ENCODE results near the gene FAM174B.

The FAM174B gene

GRCh38 chr15:92625251-92625980, 30.2 kb downstream of the FAM174B start:
- peak overlapping the region in 9 of 21 experiments; percentile 3 to 64 (median 55) for H3K27ac ChIP-seq

GRCh38 chr15:92624401-92624991, 31.1 kb downstream of the FAM174B start:
- Histone ChIP-seq H3K27ac (peak overlapping the region in 16 of 21 experiments; percentile 0 to 64 (median 41)), H3K4me3 (no peak overlapping the region)

More at GRCh38 chr15:92625251-92625980, 30.2 kb downstream of the FAM174B start:
- no peak overlapping the region for H3K4me3 ChIP-seq

GRCh38 chr15:92623435-92623834, 32.1 kb downstream of the FAM174B start:
- H3K27ac ChIP-seq, result peak overlapping the region in 3 of 21 experiments; percentile 13 to 60 (median 31)

GRCh38 chr15:92621972-92622533, 33.5 kb downstream of the FAM174B start:
- H3K4me3 ChIP-seq, result no peak overlapping the region
- no peak overlapping the region for H3K27ac ChIP-seq

More at GRCh38 chr15:92623435-92623834, 32.1 kb downstream of the FAM174B start:
- no peak overlapping the region for H3K4me3 ChIP-seq

GRCh38 chr15:92620991-92621390, 34.6 kb downstream of the FAM174B start:
- H3K4me3 ChIP-seq, result no peak overlapping the region
- no peak overlapping the region for H3K27ac ChIP-seq

- H3K4me3 ChIP-seq, result no peak overlapping the region
- H3K27ac ChIP-seq, result peak overlapping the region in 3 of 21 experiments; percentile 13 to 49 (median 31)
Observed at GRCh38 chr15:92619145-92620101, 36.2 kb downstream of the FAM174B start.

GRCh38 chr15:92617549-92618520, 37.7 kb downstream of the FAM174B start:
- H3K4me3 ChIP-seq, result no peak overlapping the region
- no peak overlapping the region for H3K27ac ChIP-seq

- Histone ChIP-seq H3K4me3 (no peak overlapping the region), H3K27ac (no peak overlapping the region)
Observed at GRCh38 chr15:92616621-92617548, 38.7 kb downstream of the FAM174B start.

- Histone ChIP-seq H3K4me3 (no peak overlapping the region), H3K27ac (no peak overlapping the region)
Observed at GRCh38 chr15:92614791-92615785, 40.5 kb downstream of the FAM174B start.

GRCh38 chr15:92614301-92614700, 41.3 kb downstream of the FAM174B start:
- no peak overlapping the region for H3K4me3 ChIP-seq
- H3K27ac ChIP-seq, result no peak overlapping the region

- no peak overlapping the region for H3K4me3 ChIP-seq
- H3K27ac ChIP-seq, result no peak overlapping the region
Observed at GRCh38 chr15:92613841-92614240, 41.7 kb downstream of the FAM174B start.

GRCh38 chr15:92612891-92613290, 42.7 kb downstream of the FAM174B start:
- Histone ChIP-seq H3K27ac (no peak overlapping the region), H3K4me3 (no peak overlapping the region)

GRCh38 chr15:92611995-92612745, 43.4 kb downstream of the FAM174B start:
- H3K27ac ChIP-seq, result no peak overlapping the region
- H3K4me3 ChIP-seq, result no peak overlapping the region

GRCh38 chr15:92611150-92611549, 44.4 kb downstream of the FAM174B start:
- Histone ChIP-seq H3K4me3 (no peak overlapping the region), H3K27ac (no peak overlapping the region)

GRCh38 chr15:92610101-92610520, 45.5 kb downstream of the FAM174B start:
- no peak overlapping the region for H3K27ac ChIP-seq
- no peak overlapping the region for H3K4me3 ChIP-seq

Measured in skin epidermis (tissue), 12 donors.